GM23338 (cell line): ENCODE measurements around the gene SLX4IP. TPM values are rescaled to one million over a fixed set of nuclear protein-coding genes. Genes with fewer than 3 reads are reported as not detected.
A peak's percentile ranks its signal among the peaks of the same experiment; 100 is the strongest.

Source experiments
- ATAC-seq: fragments of 200-7000 bp; cut with Tn5 transposase; 3 replicates; pipeline ENCODE4 v1.9.1; 2020
- DNase-seq: peaks from one replicate; pipeline ENCODE4 v3.0.0-alpha.2; 2015; ENCODE audit warnings: low spot score
- H2AFZ ChIP-seq: fragments of 200-600 bp; sonication (generic); 2 replicates; pipeline ENCODE4 v1.8.0; 2016; ENCODE audit warnings: antibody characterized with exemption, mild to moderate bottlenecking, moderate library complexity
- H3F3A ChIP-seq: fragments of 200-600 bp; sonication (generic); replicated peaks from 2 replicates; pipeline ENCODE4 v1.8.0; 2017; ENCODE audit warnings: antibody characterized with exemption, mixed run types, low read depth
- H3K27ac ChIP-seq: fragments of 200-600 bp; sonication (generic); 2 replicates; pipeline ENCODE4 v1.6.1; 2016; ENCODE audit warnings: low read depth
- H3K27me3 ChIP-seq: fragments of 200-600 bp; sonication (generic); 2 replicates; pipeline ENCODE4 v1.8.0; 2016; ENCODE audit warnings: mild to moderate bottlenecking, mixed run types, moderate library complexity; ENCODE audit not compliant: insufficient read depth
- H3K36me3 ChIP-seq: fragments of 200-600 bp; sonication (generic); 2 replicates; pipeline ENCODE4 v1.8.0; 2016; ENCODE audit warnings: mild to moderate bottlenecking; ENCODE audit not compliant: insufficient read depth
- H3K4me1 ChIP-seq: fragments of 200-600 bp; sonication (generic); 2 replicates; pipeline ENCODE4 v1.8.0; 2016; ENCODE audit warnings: mild to moderate bottlenecking, moderate library complexity; ENCODE audit not compliant: insufficient read depth
- H3K4me2 ChIP-seq: fragments of 200-600 bp; sonication (generic); 2 replicates; pipeline ENCODE4 v1.7.1; 2017; ENCODE audit warnings: mixed run types
- H3K4me3 ChIP-seq: fragments of 200-600 bp; sonication (generic); 2 replicates; pipeline ENCODE4 v1.6.1; 2016; ENCODE audit warnings: mixed run types
- H3K79me2 ChIP-seq: fragments of 200-600 bp; sonication (generic); replicated peaks from 2 replicates; pipeline ENCODE4 v1.8.0; 2017; ENCODE audit warnings: mild to moderate bottlenecking; ENCODE audit not compliant: insufficient read depth
- H3K9me2 ChIP-seq: fragments of 200-600 bp; sonication (generic); 2 replicates; pipeline ENCODE4 v1.8.0; 2017; ENCODE audit not compliant: insufficient read depth
- H4K20me1 ChIP-seq: fragments of 200-600 bp; sonication (generic); replicated peaks from 2 replicates; pipeline ENCODE4 v1.8.0; 2017; ENCODE audit warnings: mild to moderate bottlenecking; ENCODE audit not compliant: insufficient read depth
- H3K27ac Mint-ChIP-seq: 2 replicates; pipeline ENCODE4 v1.8.0; 2020; ENCODE audit warnings: inconsistent platforms, mild to moderate bottlenecking, moderate library complexity, mixed read lengths
- H3K27me3 Mint-ChIP-seq: 3 replicates; pipeline ENCODE4 v1.8.0; 2022; ENCODE audit warnings: low read depth, mild to moderate bottlenecking, moderate library complexity, mixed read lengths, inconsistent platforms; ENCODE audit not compliant: insufficient read depth, poor library complexity
- H3K36me3 Mint-ChIP-seq: 3 replicates; pipeline ENCODE4 v1.8.0; 2021; ENCODE audit warnings: low read depth, mild to moderate bottlenecking, inconsistent platforms, moderate library complexity, mixed read lengths
- H3K4me1 Mint-ChIP-seq: 3 replicates; pipeline ENCODE4 v1.8.0; 2020; ENCODE audit warnings: mild to moderate bottlenecking, inconsistent platforms, mixed read lengths
- H3K4me3 Mint-ChIP-seq: 3 replicates; pipeline ENCODE4 v1.8.0; 2021; ENCODE audit warnings: moderate library complexity, mild to moderate bottlenecking, inconsistent platforms, mixed read lengths
- H3K9me3 Mint-ChIP-seq: 3 replicates; pipeline ENCODE4 v1.8.0; 2020; ENCODE audit warnings: moderate library complexity, mild to moderate bottlenecking, inconsistent platforms, mixed read lengths
- EZH2 ChIP-seq: fragments of 200-600 bp; sonication (generic); IDR thresholded peaks from one replicate; pipeline ENCODE4 v1.8.0; 2017; ENCODE audit warnings: antibody characterized with exemption, mild to moderate bottlenecking, low read depth; ENCODE audit not compliant: unreplicated experiment
- EZH2phosphoT487 ChIP-seq: fragments of 200-600 bp; sonication (generic); IDR thresholded peaks from one replicate; pipeline ENCODE4 v1.8.1; 2018; ENCODE audit warnings: antibody characterized with exemption; ENCODE audit not compliant: unreplicated experiment
- JUNB ChIP-seq: IDR thresholded peaks from one replicate; pipeline ENCODE4 v1.6.1; 2016; ENCODE audit warnings: antibody characterized with exemption; ENCODE audit not compliant: unreplicated experiment
- NANOG ChIP-seq: IDR thresholded peaks from 2 replicates; pipeline ENCODE4 v1.6.1; 2016; ENCODE audit warnings: antibody characterized with exemption, borderline replicate concordance
- STAT1 ChIP-seq: IDR thresholded peaks from one replicate; pipeline ENCODE4 v1.6.1; 2016; ENCODE audit warnings: antibody characterized with exemption; ENCODE audit not compliant: unreplicated experiment
- ZNF114 ChIP-seq: fragments of 250-450 bp; sonication (Bioruptor Pico); IDR thresholded peaks from 2 replicates; pipeline ENCODE4 v1.5.0; 2020; ENCODE audit warnings: mild to moderate bottlenecking, moderate library complexity
- ZNF331 ChIP-seq: fragments of 250-450 bp; sonication (Bioruptor Pico); IDR thresholded peaks from 2 replicates; pipeline ENCODE4 v1.5.0; 2020; ENCODE audit warnings: low read depth, mild to moderate bottlenecking, moderate library complexity
- polyA plus RNA-seq: library from polyadenylated mRNA; unstranded; fragments of >200 nt; fragmentation: Nextera tagmentation; extraction: Ambion mirVana; gene quantifications from 2 replicates; pipeline ENCODE4 v1.2.1, GENCODE V29; 2016
- total RNA-seq: library from RNA; depleted of rRNA; stranded (reverse); fragments of >200 nt; shearing (Covaris generic); gene quantifications from 2 replicates; pipeline ENCODE4 v1.2.3, GENCODE V29; 2014
- TF ChIP-seq, protein P1 (sequence below): IDR thresholded peaks from 2 replicates; pipeline ENCODE4 v1.6.1; 2016; ENCODE audit warnings: antibody characterized with exemption
- TF ChIP-seq, protein P2 (sequence below): IDR thresholded peaks from one replicate; pipeline ENCODE4 v1.6.1; 2018; ENCODE audit warnings: antibody characterized with exemption; ENCODE audit not compliant: unreplicated experiment
- TF ChIP-seq, protein P3 (sequence below), 2 experiments: fragments of 200-600 bp in 1 of 2; sonication (generic) in 1 of 2; conservative IDR thresholded peaks; 2 replicates each; pipeline versions ENCODE4 v1.5.1 to v1.6.1; 2016 to 2017; ENCODE audit warnings: antibody characterized with exemption in 2 of 2, low read depth in 2 of 2, mild to moderate bottlenecking in 2 of 2, moderate library complexity in 1 of 2

SLX4IP gene
- total and polyA plus RNA-seq, 2 experiments from 2014 or later: 9.1 to 9.8 TPM

DNA sequence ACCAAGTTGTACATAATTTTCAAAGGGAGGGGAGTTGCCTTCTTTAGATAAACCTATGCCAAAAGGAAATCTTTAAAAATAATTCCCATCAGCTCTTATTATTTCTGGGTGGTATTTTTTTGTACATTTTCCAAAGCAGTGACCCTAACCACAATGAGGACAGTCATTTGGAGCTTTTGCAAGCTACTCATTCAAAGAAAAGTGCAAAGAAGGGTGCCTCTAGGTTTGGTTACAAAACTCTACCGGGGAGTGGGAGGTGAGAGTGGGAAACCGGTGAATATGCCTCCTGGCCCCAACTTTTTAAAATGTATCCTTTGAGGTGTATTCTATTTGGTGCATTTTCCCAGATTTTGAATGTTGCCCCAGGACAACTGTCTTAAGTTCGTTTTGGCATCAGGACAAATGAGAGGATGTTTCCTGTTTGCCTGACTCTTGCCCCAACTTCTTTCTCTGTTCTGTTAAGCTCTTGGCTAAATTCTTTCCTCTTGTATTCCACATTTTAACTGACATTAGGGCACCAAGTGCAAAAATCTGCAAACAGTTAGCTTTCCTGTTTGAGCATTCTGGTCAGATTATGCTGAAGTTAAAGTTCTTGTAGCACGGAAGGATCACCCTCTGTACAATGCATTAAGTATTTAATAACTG lies 78.9 kb downstream of the SLX4IP start:
- 0 out of 2 replicates have a peak overlapping the region, but pooled peaks have one; percentile 43 for H3K27ac ChIP-seq
- no peaks in the 10 kb centered on the region for H3F3A ChIP-seq
- DNase-seq (no peak), ATAC-seq (no peak)
- no peaks in the 10 kb centered on the region for H3K36me3 Mint-ChIP-seq
- no peak overlapping the region for H3K4me3 ChIP-seq
- TF ChIP-seq EZH2 (no peak), JUNB (no peak), EZH2phosphoT487 (no peak), STAT1 (no peak)
- TF ChIP-seq, protein P1, sequence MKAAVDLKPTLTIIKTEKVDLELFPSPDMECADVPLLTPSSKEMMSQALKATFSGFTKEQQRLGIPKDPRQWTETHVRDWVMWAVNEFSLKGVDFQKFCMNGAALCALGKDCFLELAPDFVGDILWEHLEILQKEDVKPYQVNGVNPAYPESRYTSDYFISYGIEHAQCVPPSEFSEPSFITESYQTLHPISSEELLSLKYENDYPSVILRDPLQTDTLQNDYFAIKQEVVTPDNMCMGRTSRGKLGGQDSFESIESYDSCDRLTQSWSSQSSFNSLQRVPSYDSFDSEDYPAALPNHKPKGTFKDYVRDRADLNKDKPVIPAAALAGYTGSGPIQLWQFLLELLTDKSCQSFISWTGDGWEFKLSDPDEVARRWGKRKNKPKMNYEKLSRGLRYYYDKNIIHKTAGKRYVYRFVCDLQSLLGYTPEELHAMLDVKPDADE: no peak
- TF ChIP-seq, protein P2, sequence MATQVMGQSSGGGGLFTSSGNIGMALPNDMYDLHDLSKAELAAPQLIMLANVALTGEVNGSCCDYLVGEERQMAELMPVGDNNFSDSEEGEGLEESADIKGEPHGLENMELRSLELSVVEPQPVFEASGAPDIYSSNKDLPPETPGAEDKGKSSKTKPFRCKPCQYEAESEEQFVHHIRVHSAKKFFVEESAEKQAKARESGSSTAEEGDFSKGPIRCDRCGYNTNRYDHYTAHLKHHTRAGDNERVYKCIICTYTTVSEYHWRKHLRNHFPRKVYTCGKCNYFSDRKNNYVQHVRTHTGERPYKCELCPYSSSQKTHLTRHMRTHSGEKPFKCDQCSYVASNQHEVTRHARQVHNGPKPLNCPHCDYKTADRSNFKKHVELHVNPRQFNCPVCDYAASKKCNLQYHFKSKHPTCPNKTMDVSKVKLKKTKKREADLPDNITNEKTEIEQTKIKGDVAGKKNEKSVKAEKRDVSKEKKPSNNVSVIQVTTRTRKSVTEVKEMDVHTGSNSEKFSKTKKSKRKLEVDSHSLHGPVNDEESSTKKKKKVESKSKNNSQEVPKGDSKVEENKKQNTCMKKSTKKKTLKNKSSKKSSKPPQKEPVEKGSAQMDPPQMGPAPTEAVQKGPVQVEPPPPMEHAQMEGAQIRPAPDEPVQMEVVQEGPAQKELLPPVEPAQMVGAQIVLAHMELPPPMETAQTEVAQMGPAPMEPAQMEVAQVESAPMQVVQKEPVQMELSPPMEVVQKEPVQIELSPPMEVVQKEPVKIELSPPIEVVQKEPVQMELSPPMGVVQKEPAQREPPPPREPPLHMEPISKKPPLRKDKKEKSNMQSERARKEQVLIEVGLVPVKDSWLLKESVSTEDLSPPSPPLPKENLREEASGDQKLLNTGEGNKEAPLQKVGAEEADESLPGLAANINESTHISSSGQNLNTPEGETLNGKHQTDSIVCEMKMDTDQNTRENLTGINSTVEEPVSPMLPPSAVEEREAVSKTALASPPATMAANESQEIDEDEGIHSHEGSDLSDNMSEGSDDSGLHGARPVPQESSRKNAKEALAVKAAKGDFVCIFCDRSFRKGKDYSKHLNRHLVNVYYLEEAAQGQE: no peak
- TF ChIP-seq, protein P3, sequence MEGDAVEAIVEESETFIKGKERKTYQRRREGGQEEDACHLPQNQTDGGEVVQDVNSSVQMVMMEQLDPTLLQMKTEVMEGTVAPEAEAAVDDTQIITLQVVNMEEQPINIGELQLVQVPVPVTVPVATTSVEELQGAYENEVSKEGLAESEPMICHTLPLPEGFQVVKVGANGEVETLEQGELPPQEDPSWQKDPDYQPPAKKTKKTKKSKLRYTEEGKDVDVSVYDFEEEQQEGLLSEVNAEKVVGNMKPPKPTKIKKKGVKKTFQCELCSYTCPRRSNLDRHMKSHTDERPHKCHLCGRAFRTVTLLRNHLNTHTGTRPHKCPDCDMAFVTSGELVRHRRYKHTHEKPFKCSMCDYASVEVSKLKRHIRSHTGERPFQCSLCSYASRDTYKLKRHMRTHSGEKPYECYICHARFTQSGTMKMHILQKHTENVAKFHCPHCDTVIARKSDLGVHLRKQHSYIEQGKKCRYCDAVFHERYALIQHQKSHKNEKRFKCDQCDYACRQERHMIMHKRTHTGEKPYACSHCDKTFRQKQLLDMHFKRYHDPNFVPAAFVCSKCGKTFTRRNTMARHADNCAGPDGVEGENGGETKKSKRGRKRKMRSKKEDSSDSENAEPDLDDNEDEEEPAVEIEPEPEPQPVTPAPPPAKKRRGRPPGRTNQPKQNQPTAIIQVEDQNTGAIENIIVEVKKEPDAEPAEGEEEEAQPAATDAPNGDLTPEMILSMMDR (conservative IDR thresholded peaks at IDR 0.05; ENCODE audit: low read depth in 2 of 2): no peak
- H3K4me1 ChIP-seq: peaks cover 7% of the 10 kb centered on the region; the same call in 1 of the 2 replicates
- peaks cover 23% of the 10 kb centered on the region for H3K4me1 Mint-ChIP-seq
- 0 out of 2 replicates have a peak overlapping the region, but pooled peaks have one; percentile 22 for H3K27ac Mint-ChIP-seq
- no peaks in the 10 kb centered on the region for H4K20me1 ChIP-seq
- H3K4me3 Mint-ChIP-seq: no peak overlapping the region
- no peaks in the 10 kb centered on the region for H3K36me3 ChIP-seq
- H3K9me2 ChIP-seq: peaks cover 5% of the 10 kb centered on the region; the same call in 1 of the 2 replicates
- no peak overlapping the region for H3K4me2 ChIP-seq
- H2AFZ ChIP-seq: no peak overlapping the region
- no peaks in the 10 kb centered on the region for H3K9me3 Mint-ChIP-seq
- no peaks in the 10 kb centered on the region for H3K27me3 Mint-ChIP-seq
- no peaks in the 10 kb centered on the region for H3K27me3 ChIP-seq
- peaks cover 15% of the 10 kb centered on the region; the same call in 1 of the 2 replicates for H3K79me2 ChIP-seq

DNA sequence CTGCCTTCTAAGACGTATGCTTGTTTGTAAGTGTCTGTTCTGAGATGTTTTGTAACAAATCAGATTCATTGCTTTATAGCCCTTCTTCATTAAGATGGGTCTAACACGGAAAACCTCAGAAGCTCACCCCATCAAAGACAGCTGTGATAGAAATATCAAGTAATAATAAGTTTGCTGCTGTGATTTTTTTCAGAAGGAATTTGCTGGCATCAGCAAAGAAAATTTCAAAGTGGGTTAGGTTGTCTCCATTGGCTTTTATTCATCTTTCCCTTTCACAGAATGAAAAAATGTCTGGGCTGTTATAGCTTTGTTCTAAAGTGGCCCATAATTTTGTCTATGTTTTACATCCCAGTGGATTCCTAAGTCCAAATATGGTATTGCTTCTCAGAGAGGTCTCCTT lies 81.4 kb downstream of the SLX4IP start:
- Mint-ChIP-seq H3K4me3 (no peak overlapping the region), H3K36me3 (no peaks in the 10 kb centered on the region), H3K9me3 (no peaks in the 10 kb centered on the region), H3K27ac (no peak overlapping the region), H3K4me1 (peaks cover 23% of the 10 kb centered on the region), H3K27me3 (no peaks in the 10 kb centered on the region)
- Histone ChIP-seq H3K4me1 (peaks cover 9% of the 10 kb centered on the region), H3K27me3 (no peaks in the 10 kb centered on the region), H3F3A (no peaks in the 10 kb centered on the region), H3K4me3 (no peak overlapping the region), H3K79me2 (peaks cover 19% of the 10 kb centered on the region), H4K20me1 (no peaks in the 10 kb centered on the region), H2AFZ (no peak overlapping the region), H3K36me3 (no peaks in the 10 kb centered on the region), H3K27ac (0 out of 2 replicates have a peak overlapping the region, but pooled peaks have one; percentile 10), H3K4me2 (no peak overlapping the region), H3K9me2 (no peaks in the 10 kb centered on the region)
- ATAC-seq (no peak), DNase-seq (no peak)
- TF ChIP-seq ZNF331 (CRISPR knock-in tag) (no peak), ZNF114 (CRISPR knock-in tag) (no peak), STAT1 (no peak), NANOG (no peak), JUNB (no peak), EZH2phosphoT487 (no peak)
- TF ChIP-seq, protein P1: no peak
- TF ChIP-seq, protein P3 (conservative IDR thresholded peaks at IDR 0.05; ENCODE audit: low read depth in 2 of 2): no peak
